ENCODE data around the gene FMN1.

- TF ChIP-seq POLR2AphosphoS5 (IDR thresholded peaks at IDR 0.05; ENCODE audit: low read depth, low read length) = no peak
- no peak for TF ChIP-seq CTCF (IDR thresholded peaks at IDR 0.05)
- TF ChIP-seq, protein P1, sequence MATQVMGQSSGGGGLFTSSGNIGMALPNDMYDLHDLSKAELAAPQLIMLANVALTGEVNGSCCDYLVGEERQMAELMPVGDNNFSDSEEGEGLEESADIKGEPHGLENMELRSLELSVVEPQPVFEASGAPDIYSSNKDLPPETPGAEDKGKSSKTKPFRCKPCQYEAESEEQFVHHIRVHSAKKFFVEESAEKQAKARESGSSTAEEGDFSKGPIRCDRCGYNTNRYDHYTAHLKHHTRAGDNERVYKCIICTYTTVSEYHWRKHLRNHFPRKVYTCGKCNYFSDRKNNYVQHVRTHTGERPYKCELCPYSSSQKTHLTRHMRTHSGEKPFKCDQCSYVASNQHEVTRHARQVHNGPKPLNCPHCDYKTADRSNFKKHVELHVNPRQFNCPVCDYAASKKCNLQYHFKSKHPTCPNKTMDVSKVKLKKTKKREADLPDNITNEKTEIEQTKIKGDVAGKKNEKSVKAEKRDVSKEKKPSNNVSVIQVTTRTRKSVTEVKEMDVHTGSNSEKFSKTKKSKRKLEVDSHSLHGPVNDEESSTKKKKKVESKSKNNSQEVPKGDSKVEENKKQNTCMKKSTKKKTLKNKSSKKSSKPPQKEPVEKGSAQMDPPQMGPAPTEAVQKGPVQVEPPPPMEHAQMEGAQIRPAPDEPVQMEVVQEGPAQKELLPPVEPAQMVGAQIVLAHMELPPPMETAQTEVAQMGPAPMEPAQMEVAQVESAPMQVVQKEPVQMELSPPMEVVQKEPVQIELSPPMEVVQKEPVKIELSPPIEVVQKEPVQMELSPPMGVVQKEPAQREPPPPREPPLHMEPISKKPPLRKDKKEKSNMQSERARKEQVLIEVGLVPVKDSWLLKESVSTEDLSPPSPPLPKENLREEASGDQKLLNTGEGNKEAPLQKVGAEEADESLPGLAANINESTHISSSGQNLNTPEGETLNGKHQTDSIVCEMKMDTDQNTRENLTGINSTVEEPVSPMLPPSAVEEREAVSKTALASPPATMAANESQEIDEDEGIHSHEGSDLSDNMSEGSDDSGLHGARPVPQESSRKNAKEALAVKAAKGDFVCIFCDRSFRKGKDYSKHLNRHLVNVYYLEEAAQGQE (IDR thresholded peaks at IDR 0.05; ENCODE audit: insufficient read depth in 1 of 2, low read depth in 2 of 2, low read length in 1 of 2) = no peak
- TF ChIP-seq TCF7L2 (IDR thresholded peaks at IDR 0.05; ENCODE audit: low read depth, low read length) = no peak
Observed at GRCh38 chr15:32824777-32825176, 369.7 kb downstream of the FMN1 start.
